Suppressor macrophage (primary cell): Measurements from ENCODE around the gene DCAF15.
"Not testable (repeated sequence)": the region's sequence is repeated elsewhere in the genome, so short reads cannot be mapped to it uniquely, and the experiment has no call there.

Source experiments
- DNase-seq, 4 experiments: peaks; one replicate each; pipeline ENCODE4 v3.0.0-alpha.2; 2020 to 2022

Gene DCAF15

DNA sequence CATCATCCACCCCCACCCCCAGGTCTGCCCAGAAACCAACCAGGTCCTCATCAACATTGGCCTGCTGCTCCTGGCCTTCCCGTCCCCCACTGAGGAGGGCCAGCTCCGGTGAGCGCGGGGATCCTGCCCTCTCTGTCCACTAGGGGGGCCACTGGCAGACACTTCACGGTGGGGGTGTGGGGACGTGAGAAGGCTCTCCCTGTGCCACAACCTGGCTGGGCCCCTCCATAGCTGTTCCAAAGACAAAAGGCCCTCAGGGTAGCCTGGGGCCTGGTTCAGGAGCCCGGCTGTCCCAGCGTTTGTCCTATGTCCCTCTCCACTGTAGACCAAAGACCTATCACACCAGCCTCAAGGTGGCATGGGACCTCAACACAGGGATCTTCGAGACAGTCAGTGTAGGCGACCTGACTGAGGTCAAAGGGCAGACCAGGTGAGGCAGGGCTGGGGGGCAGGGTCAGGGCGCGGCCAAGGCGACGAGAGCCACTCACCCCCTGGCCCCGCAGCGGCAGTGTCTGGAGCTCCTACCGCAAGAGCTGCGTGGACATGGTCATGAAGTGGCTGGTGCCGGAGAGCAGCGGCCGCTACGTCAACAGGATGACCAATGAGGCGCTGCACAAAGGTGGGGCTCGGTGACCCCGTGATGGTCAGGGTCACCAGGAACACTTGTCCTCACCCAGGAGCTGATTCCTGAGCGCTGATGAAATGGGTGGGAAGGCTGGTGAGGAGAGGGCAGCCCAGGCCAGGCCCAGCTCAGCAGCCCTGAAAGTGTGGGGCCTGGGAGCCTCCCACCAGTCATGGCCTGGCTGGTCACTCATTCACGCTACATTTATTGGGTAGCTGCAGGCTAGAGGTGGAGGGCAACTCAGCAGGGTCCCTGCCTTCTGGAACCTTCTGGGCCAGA, 7.9 kb downstream of the DCAF15 start:
- peak in 3 of 4 experiments; percentile 15 to 47 (median 31) for DNase-seq

DNA sequence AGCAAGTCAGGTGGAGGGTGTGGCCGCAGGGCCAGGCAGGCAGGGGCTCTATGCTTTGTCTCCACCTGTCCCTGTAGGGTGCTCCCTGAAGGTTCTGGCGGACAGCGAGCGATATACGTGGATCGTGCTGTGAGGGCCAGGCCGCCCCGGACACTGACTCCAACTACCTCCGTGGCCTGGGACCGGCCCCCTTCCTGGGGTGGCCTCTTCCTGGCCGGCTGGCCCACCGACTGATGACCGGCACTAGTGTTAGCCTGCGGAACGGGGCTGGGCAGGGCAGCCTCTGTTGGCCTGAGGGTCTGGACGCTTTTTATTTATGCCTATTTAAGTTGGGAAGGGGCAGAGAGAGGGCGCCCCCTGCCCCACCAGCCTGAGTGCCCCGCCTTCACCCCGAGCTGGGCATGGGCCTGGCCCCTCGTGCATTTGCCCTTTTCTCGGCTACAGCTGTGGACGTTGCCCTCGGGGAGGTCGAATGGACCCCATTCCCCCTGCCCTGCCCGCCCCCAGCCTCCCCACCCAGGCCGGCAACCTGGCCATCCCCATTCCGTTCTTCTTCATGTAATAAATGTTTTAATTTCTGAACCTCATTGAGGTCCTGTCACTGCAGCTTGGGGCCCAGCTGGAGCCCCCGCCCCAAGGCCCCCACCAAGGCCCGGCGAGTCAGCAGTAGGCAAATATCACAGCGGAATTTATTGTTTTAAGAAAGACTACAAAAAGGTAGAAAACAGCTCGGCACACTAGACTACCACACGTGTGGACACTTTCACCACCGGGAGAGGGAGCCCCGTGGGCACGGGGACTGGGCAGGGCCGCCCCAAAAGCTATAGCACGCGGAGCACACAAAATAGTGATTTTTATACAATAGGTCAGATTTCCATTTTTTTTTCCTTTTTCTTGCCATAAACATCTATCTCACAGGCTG, 8.8 kb downstream of the DCAF15 start:
- DNase-seq, result no peak

DNA sequence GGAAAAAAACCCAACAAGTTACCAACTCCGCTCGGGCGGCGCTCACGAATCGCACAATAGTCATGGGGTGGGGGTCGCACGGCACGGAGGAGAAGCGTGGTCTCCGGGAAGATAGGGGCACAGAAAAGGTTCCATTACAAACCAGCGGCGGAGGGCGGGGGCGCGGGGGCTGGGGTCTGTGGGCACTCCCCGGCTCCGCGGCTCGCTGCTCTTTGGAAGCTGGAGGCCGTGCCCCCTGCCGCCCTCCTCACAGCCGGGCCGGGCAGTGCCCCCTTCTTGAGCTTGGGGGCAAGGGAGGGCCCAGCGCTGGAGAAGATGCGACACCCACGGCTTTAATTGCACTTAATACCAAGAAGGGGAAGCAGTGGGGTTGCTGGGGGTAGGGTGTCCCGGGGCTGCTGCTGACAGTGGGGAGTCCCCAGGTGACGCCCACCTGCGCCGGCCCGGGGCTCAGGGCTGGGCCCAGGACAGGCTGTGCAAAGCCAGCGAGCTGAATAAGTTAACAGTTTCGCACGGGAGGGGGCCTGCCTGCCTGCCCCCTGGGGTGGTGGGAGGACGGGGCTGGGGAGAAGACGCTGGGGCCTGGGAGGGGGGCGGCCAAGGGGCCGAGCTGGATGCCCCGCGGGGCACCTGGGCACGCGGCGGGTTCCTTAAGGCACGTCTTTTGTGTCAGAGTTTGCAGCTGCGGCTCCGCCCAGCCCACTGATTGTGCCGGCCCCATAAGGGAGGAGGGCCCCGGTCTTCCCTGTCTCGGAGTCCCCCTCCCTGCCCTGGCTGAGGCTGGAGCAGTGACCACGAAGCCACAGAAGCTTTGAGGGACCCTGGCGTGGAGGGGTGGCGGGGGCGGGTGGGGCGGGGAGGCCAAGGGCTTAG, 9.8 kb downstream of the DCAF15 start:
- DNase-seq, result no peak

DNA sequence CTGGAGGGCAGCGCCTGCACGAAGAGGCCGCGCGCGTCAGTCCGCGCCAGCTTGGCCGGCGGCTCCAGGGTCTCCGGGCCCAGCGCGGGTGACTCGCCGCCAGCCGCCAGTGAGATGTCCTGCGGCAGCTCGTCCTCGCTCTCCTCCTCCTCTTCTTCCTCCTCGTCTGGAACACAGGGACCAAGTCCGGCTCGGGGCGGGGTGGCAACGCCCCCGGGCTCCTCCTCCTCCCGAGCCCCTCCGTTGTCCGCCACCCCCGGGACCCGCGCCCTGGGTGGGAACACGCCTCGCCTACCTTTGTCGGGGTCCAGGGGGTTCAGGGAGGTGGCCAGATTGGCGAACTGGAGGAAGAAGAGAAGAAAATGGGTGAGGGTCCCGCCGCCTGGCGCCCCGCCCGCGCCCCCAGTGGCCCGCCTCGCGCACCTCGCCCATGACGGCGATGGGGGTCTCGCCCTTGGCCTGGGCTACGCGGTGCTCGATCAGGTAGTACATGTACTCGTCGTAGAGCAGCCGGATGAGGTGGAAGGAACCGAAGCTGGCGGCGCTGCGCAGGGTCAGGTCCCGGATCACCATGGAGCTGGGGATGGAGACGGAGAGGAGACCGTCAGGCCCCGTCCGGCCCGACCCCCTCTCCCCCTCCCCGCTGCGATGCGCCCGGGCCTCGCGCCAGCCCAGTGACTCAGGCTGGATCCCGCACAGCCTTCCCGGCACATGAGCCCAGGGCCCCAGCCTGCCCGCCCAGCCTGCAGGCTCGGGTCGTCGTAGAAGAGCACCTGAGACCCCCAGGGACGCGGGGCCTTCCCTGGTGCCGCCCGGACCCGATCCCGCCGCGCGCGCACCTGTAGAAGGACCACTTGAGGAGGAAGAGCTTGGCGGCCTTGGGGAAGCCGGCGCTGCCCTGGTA, 10.6 kb downstream of the DCAF15 start:
- DNase-seq, result no peak

DNA sequence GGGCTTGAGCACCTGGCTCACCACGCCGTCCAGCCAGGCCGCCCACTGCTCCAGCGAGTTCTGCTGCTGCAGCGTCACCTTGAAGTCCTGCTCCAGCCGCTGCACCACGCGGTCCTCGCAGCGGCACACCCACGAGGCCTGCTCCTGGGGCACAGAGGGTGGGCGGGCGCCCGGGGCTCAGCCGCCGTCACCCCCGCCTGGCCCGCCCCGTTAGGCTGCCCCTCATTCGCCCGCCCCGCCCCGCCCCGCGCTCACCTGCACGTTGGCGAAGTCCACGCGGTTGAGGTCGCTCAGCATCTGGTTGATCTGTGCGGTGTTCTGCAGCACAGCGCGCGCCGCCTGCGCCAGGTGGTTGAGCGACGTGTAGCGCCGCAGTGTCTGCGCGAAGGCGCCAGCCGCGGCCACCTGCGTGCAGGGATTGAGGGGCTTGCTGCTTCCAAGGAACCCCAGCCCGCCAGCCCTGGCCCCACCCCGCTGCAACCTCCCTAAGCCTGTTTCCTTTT, 11.3 kb downstream of the DCAF15 start:
- no peak for DNase-seq

DNA sequence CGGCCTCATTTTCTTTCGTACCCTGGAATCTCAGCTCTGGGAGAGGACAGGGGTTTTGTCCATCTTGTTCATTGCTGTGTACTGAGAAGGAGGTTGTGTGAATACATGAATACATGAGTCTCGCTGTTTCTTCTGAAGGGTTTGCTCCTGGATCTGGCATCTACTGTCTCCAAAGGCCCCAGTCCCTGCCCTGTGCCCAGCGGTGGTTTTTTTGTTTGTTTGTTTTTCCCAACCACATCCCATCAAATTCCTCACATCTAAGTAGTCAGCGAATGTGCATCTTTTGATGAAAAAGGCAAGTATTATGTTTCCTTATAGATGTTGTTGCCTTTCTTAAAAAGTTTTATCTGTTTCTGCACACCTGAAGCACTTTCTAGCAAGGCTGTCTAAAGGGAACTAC, 12.5 kb downstream of the DCAF15 start:
- no peak for DNase-seq

DNA sequence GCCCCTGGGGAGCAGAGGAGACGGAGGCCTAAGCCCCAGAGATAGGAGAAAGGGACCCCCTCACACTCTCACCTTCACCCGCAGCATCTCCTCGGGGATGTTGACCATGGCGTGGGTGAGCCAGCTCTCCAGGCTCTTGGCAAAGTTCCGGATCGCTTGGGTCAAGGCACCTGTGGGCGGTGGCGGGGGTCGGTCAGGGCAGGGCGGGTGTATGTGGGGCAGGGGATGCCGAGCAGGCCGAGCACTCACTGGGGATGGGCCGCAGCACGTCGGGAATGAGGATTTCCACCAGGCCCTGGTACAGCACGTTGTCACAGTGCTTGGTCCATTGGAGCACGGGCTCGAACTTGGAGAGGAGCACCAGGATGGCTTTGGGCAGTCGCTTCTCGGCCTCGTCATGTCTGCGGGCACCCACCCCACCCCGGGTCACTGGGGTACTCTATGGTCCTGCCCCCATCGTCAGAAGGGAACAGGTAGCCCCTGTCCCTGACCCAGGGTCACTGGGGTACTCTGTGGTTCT, 13.1 kb downstream of the DCAF15 start:
- no peak for DNase-seq

DNA sequence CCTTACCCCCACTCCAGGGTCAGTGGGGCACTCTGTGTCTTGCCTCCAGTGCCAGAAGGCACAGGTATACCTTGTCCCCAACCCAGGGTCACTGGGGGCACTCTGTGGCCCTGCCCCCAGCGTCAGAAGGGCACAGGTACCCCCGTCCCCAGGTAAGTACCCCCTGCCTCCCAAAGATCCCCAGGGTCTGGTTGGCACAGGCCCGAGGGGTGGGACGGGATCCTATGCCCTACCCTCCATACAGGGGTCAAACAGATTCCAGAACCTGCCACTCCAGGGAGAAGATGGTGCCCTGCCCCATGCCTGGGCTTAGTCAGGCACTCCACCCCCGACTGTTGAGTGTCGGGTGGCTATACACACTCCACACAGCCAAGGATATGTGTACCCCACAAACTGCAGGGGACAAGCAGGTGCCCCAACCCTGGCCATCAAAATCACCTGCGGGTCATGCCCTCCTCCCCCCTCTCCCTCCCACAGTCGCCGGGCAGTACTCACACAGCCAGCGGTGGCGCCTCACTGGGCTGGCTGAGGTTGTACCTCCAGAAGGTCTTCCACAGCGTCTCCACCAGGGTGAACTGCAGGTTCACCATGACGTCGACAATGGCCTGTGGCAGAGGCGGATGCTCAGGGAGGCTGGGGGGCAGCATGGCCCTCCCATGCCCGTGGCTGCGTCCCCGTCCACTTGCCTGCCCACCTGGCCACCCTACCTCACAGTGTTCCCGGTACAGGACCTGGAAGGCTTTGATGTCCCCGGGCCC, 13.8 kb downstream of the DCAF15 start:
- DNase-seq, result no peak

DNA sequence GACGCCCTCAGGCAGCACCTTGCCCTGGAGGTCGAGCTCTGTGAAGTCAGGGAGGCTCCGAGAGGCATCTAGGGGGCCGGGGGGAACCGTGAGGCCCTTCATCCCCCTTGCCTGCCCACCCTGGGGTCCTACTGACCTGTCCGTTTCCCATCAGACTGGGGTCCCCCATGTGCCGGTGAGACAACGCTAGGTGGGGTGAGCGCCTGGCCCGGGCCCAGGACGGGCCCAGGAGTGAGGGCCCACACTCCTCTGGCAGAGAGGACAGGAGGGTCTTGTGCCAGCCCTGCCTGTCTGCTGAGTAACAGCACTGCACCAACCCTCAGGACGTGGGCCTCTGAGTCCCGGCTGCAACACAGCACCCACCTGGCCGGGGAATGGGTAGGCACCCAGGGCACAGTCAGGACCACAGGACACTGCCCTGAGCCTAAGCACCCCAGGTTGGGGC, 14.4 kb downstream of the DCAF15 start:
- no peak for DNase-seq

DNA sequence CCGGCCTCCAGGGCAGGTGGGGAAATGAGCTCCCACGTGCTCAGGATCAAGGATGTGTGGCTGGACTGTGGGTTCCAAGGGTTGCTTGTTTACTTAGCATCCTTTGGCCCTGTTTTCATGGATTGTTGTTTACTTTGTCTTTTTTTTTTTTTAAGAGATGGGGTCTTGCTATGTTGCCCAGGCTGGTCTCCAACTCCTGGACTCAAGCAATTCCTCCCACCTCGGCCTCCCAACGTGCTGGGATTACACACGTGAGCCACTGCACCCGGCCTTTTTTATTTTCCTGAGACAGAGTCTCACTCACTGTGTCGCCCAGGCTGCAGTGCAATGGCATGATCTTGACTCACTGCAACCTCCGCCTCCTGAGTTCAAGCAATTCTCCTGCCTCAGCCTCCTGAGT, 14.9 kb downstream of the DCAF15 start:
- not testable (repeated sequence) for DNase-seq

DNA sequence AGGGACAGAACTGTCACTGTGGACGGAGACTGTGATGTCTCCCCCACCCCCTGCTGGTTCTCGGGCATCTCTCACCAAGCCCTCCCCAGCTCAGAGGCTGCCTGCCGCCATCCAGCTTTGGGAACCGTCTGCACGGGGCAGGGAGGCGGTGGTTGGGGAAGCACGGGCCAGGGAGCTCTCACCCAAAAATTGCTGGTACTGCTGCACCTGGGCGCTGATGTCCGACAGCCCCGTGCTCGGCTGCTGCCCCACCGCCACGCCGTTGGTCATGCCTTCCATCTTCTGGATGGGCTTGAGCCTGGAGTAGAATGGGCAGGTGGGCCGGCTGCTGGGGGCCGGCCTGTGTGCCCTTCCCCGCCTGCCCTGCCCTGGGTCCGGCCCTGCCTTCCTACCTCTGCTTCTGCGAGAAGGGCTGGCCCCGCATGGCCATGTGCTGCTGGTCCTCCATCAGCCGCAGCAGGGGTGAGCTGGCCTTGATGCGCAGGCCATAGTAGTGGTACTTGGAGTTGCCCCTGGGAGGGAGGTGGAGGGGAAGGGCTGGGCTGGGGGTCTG, 16.1 kb downstream of the DCAF15 start:
- no peak for DNase-seq

DNA sequence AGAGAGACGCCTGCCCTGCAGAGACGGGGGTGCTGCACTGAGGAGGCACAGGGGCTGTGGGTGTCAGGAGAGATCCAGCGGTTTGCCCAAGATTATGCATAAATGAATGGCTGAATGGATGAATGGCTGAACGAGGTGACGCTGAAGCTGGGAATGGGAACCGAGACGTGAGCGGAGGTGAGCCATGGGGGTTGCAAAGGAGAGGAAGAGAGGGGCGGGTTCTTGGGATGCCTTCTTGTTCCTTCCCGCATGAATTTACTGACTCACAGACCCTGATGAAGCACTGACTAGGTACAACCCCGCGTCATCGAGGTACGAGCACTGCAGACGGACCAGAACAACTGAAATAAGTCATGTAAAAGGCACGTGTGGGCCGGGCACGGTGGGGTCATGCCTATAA, 16.7 kb downstream of the DCAF15 start:
- no peak for DNase-seq

DNA sequence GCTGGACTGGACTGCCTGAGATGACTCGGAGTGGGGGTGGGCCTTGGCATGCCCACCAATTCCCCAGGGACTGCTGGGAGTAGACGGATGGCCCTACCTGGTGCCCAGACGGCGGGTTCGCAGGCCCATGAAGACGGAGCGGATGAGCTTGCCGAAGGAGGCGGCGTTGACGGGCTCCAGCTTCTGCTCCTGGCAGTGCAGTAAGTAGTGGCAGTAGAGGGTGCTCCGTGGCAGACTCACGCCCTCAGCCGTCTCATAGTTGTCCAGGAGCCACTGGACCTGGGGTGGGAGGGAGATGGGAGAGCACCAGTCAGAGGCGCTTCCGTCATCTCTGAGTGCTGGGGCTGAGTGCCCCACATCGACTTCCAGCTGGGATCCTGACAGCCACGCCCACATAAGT, 17.6 kb downstream of the DCAF15 start:
- no peak for DNase-seq

DNA sequence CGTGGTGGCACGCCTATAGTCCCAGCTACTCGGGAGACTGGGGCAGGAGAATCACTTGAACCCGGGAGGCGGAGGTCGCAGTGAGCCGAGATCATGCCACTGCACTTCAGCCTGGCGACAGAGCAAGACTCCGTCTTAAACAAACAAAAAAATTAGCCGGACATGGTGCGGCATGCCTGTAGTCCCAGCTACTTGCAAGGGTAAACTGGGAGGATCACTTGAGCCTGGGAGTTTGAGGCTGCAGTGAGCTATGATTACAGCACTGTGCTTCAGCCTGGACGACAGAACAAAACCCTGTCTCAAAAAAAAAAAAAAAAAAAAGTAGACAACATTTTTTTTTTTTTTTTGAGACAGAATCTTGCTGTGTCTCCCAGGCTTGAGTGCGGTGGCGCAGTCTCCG, 19.6 kb downstream of the DCAF15 start:
- not testable (repeated sequence) for DNase-seq

DNA sequence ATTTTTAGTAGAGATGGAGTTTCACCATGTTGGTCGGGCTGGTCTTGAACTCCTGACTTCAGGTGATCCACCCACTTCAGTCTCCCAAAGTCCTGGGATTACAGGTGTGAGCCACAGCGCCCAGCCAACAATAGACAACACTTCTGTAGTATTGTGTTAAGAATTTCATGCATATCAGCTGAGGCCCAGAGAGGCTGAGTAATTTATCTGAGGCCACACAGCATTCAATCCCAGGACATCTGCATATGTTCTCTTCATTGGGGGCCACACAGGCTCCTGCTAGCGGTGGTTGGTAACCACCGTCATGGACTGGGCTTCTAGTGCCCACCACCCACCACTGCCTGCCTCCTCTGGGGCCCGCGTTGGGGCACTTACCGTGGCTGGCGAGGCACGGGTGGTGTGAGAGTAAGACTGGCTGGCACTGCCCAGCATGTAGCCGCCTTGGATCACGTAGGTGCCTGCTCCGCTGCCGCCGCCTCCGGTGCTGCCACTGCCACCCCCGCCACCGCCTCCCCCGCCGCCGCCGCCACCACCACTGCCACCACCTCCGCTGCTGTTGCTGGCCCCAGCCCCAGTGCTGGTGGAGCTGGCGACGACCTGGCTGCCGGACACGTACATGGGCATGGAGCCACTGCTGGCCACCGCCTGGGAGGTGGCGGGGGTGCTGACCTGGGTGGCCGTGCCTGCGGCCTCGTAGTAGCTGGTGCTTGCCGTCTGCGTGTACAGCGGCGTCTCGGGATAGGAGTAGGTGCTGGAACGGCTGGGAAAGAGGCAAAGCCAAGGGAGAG, 20.3 kb downstream of the DCAF15 start:
- DNase-seq, result no peak

DNA sequence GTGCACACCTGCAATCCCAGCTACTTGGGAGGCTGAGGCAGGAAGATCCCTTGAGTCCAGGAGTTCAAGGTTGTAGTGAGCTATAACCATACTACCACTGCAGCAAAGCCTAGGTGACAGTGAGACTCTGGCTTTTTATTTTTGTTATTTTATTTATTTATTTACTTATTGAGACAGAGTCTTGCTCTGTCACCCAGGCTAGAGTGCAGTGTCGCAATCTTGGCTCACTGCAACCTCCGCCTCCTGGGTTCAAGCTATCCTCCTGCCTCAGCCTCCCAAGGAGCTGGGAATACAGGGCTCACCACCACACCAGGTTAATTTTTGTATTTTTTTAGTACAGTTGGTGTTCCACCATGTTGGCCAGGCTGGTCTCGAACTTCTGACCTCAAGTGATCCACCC, 21.2 kb downstream of the DCAF15 start:
- not testable (repeated sequence) for DNase-seq

DNA sequence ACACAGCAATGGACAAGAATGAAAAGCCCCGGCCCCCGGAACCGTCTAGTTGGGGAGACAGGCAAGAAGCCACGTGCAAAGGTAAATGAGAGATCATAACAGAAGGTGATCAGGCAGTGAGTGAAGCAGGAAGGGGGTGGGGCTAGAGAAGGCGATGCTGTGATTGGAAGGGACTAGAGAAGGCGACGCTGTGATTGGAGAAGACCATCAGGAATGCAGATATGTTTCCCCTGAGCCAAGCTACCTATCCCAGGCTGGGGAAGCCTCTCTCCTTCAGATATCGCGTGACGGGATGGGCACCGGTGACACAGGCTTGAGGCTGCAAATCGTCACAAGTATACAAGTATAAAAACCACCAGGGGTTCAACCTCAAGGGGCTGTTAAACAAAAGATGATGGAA, 21.8 kb downstream of the DCAF15 start:
- no peak for DNase-seq

DNA sequence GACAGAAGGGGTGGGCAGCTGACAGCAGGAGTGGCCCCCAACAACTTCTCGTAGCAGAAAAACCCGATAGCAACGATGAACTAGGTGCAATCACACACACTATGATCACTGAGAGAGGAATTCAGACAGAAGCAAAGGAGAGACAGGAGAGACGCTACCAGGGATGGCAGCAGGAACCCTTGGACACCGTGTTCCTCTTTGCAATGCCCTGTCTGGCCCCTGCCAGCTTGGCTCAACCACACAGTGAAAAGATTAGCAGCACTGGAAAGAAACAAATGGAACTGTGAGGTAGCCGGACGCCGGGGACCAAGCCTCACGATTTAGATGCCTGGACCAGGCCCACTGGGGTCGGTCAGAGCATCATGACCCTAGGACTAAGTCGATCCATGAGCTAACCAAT, 23.6 kb downstream of the DCAF15 start:
- no peak for DNase-seq

DNA sequence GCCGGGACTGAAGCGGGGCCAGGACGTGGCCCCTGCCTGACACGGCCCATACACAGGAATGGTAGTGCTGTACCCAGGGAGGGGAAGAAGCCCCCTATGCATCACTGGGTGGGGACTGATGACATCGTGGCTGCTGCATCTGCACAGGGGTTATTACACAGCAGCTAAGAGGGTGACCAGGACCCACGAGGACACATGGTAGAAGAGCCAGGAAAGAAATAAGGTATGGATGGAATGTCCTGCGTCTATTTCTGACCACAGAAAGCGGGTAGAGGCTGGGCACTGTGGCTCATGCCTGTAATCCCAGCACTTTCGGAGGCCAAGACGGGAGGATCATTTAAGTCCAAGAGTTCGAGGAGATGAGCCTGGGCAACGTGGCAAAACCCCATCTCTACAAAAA, 24.1 kb downstream of the DCAF15 start:
- no peak for DNase-seq
